WTC11 (cell line): Measurements from ENCODE around the gene ERC2. TPM values are rescaled to one million over a fixed set of nuclear protein-coding genes. Genes with fewer than 3 reads are reported as not detected.

Experiments
- ATAC-seq: fragments of 200-7000 bp; cut with Tn5 transposase; 2 replicates; pipeline ENCODE4 v1.10.0; 2021; ENCODE audit warnings: mild to moderate bottlenecking, moderate library complexity
- CTCF ChIA-PET: fragments of 300-600 bp; sonication (Branson Sonifier 250); formaldehyde crosslinking; loops from one replicate; lab custom pipeline; 2021; ENCODE audit warnings: antibody characterized with exemption; lab: Charles Lee
- POLR2A ChIA-PET: fragments of 350-600 bp; sonication (Branson Sonifier 250); formaldehyde crosslinking; loops from one replicate; lab custom pipeline; 2021; ENCODE audit warnings: antibody characterized with exemption; lab: Charles Lee
- DNase-seq: peaks from one replicate; pipeline ENCODE4 v3.0.0; 2021; ENCODE audit warnings: low spot score
- H3K27ac Mint-ChIP-seq: 2 replicates; pipeline ENCODE4 v1.8.0; 2021; ENCODE audit warnings: mixed read lengths
- H3K27me3 Mint-ChIP-seq: 2 replicates; pipeline ENCODE4 v1.8.0; 2021; ENCODE audit warnings: low read depth, mild to moderate bottlenecking, moderate library complexity, mixed read lengths
- H3K36me3 Mint-ChIP-seq: 2 replicates; pipeline ENCODE4 v1.8.0; 2021; ENCODE audit warnings: mixed read lengths
- H3K4me1 Mint-ChIP-seq: 2 replicates; pipeline ENCODE4 v1.8.0; 2022; ENCODE audit warnings: mixed read lengths
- H3K4me3 Mint-ChIP-seq: 2 replicates; pipeline ENCODE4 v1.8.0; 2021; ENCODE audit warnings: mild to moderate bottlenecking, moderate library complexity, mixed read lengths
- H3K9me3 Mint-ChIP-seq: 2 replicates; pipeline ENCODE4 v1.8.0; 2021; ENCODE audit warnings: mixed read lengths
- ARID4B ChIP-seq: sonication (generic); formaldehyde crosslinking; IDR thresholded peaks from 2 replicates; pipeline ENCODE4 v1.8.0; 2023; ENCODE audit warnings: missing genetic modification reagents, mild to moderate bottlenecking, borderline replicate concordance
- CREM ChIP-seq: sonication (generic); formaldehyde crosslinking; IDR thresholded peaks from 2 replicates; pipeline ENCODE4 v1.8.1; 2022; ENCODE audit warnings: mild to moderate bottlenecking, missing genetic modification reagents, moderate library complexity
- E2F1 ChIP-seq: sonication (generic); formaldehyde crosslinking; IDR thresholded peaks from 2 replicates; pipeline ENCODE4 v1.8.0; 2022; ENCODE audit warnings: mild to moderate bottlenecking, missing genetic modification reagents
- EMX1 ChIP-seq: fragments of 250-450 bp; sonication (Bioruptor Pico); IDR thresholded peaks from 2 replicates; pipeline ENCODE4 v1.8.0; 2021; ENCODE audit warnings: mild to moderate bottlenecking
- KAT7 ChIP-seq: sonication (generic); formaldehyde crosslinking; IDR thresholded peaks from 2 replicates; pipeline ENCODE4 v1.8.1; 2023; ENCODE audit warnings: missing genetic modification reagents, mild to moderate bottlenecking, borderline replicate concordance
- MAX ChIP-seq: sonication (generic); formaldehyde crosslinking; IDR thresholded peaks from 2 replicates; pipeline ENCODE4 v1.8.0; 2022; ENCODE audit warnings: mild to moderate bottlenecking, missing genetic modification reagents
- MXD4 ChIP-seq: fragments of 250-450 bp; sonication (Bioruptor Pico); IDR thresholded peaks from 2 replicates; pipeline ENCODE4 v1.8.0; 2021; ENCODE audit warnings: mild to moderate bottlenecking, moderate library complexity, borderline replicate concordance
- NFATC4 ChIP-seq: fragments of 250-450 bp; sonication (Bioruptor Pico); IDR thresholded peaks from 2 replicates; pipeline ENCODE4 v1.9.0; 2021; ENCODE audit warnings: mild to moderate bottlenecking
- NFE2L1 ChIP-seq: sonication (generic); formaldehyde crosslinking; IDR thresholded peaks from 2 replicates; pipeline ENCODE4 v1.8.1; 2023; ENCODE audit warnings: missing genetic modification reagents
- NR1H2 ChIP-seq: sonication (generic); formaldehyde crosslinking; IDR thresholded peaks from 2 replicates; pipeline ENCODE4 v1.9.0; 2021; ENCODE audit warnings: mild to moderate bottlenecking, moderate library complexity, missing genetic modification reagents
- SMAD3 ChIP-seq: sonication (generic); formaldehyde crosslinking; IDR thresholded peaks from 2 replicates; pipeline ENCODE4 v1.8.0; 2022; ENCODE audit warnings: missing genetic modification reagents, mild to moderate bottlenecking, borderline replicate concordance
- SOX15 ChIP-seq: fragments of 250-450 bp; sonication (Bioruptor Pico); IDR thresholded peaks from 2 replicates; pipeline ENCODE4 v1.9.0; 2021; ENCODE audit warnings: mild to moderate bottlenecking
- SP1 ChIP-seq: sonication (generic); formaldehyde crosslinking; conservative IDR thresholded peaks from 2 replicates; pipeline ENCODE4 v1.8.1; 2022; ENCODE audit warnings: missing genetic modification reagents
- TEAD1 ChIP-seq: sonication (generic); formaldehyde crosslinking; IDR thresholded peaks from 2 replicates; pipeline ENCODE4 v1.8.0; 2022; ENCODE audit warnings: mild to moderate bottlenecking, missing genetic modification reagents
- ZNF396 ChIP-seq: fragments of 250-450 bp; sonication (Bioruptor Pico); IDR thresholded peaks from 2 replicates; pipeline ENCODE4 v1.8.0; 2021; ENCODE audit warnings: mild to moderate bottlenecking, moderate library complexity, borderline replicate concordance
- ZNF512 ChIP-seq: sonication (generic); formaldehyde crosslinking; IDR thresholded peaks from 2 replicates; pipeline ENCODE4 v1.8.1; 2022; ENCODE audit warnings: missing genetic modification reagents, borderline replicate concordance
- ZNF532 ChIP-seq: fragments of 250-450 bp; sonication (Bioruptor Pico); IDR thresholded peaks from 2 replicates; pipeline ENCODE4 v1.9.0; 2021; ENCODE audit warnings: mild to moderate bottlenecking, borderline replicate concordance
- total RNA-seq: library from RNA; stranded (reverse); gene quantifications from 3 replicates; pipeline ENCODE4 v1.2.3, GENCODE V29; 2021
- TF ChIP-seq, protein P1 (sequence below): sonication (generic); formaldehyde crosslinking; IDR thresholded peaks from 2 replicates; pipeline ENCODE4 v1.8.1; 2023; ENCODE audit warnings: mild to moderate bottlenecking, missing genetic modification reagents, moderate library complexity
- TF ChIP-seq, protein P2 (sequence below): sonication (generic); formaldehyde crosslinking; IDR thresholded peaks from 2 replicates; pipeline ENCODE4 v1.8.1; 2022; ENCODE audit warnings: low read depth, missing genetic modification reagents, borderline replicate concordance
- TF ChIP-seq, protein P3 (sequence below): fragments of 250-450 bp; sonication (Bioruptor Pico); IDR thresholded peaks from 2 replicates; pipeline ENCODE4 v1.9.0; 2021; ENCODE audit warnings: mild to moderate bottlenecking

ERC2 gene
- total RNA-seq, 1 experiment from 2014 or later, result 23.5 TPM

DNA sequence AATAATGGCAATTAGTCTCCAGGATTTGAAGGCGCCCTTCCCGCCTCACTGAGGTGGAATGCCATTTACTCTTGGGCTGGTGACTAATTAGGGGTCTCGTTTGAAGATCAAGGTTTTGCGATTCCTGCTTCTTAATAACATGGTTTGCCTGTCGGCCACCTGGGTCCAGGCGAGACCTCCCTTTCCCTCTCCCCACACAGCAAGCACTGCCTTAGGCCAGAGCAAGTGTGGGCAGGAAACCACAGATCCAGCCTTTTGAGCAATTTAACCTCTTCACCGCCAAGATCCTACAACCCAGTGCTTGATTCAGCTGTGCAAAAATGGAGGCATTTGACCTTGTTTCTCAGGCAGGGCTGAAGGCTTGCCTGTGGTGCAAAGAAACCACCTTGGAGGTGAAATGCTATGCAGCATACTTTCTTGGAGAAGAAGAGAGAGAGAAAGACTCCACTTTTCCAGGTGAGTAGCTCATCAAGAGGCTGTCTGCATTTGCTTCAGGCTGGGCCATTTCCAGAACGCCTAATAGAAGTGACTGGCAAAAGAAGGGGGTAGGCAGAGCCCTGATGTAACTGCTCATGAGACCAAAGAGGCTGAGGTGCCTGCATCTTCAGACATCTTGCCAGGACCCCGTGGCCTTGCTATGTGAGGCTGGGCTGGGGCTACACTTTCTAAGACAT lies 947.1 kb downstream of the ERC2 start:
- ChIA-PET POLR2A (no interaction called here), CTCF (interaction anchor here (0.5 kb wide), 1 partner anchor 48 kb away, joined by 4 read pairs; no protein-coding TSS in a partner anchor)
- Mint-ChIP-seq H3K36me3 (no peaks in the 10 kb centered on the region), H3K4me1 (peaks cover 38% of the 10 kb centered on the region), H3K9me3 (no peaks in the 10 kb centered on the region), H3K4me3 (no peak overlapping the region), H3K27ac (peak overlapping the region; percentile 78), H3K27me3 (no peaks in the 10 kb centered on the region; the same call in 1 of the 2 replicates)
- DNase-seq (no peak), ATAC-seq (peak; percentile 65)
- no peak for TF ChIP-seq TEAD1
- no peak for TF ChIP-seq ZNF532 (CRISPR knock-in tag)
- TF ChIP-seq KAT7 (CRISPR knock-in tag), result no peak
- TF ChIP-seq NFE2L1 (CRISPR knock-in tag), result no peak
- TF ChIP-seq ZNF512 (CRISPR knock-in tag), result no peak
- TF ChIP-seq, protein P1, sequence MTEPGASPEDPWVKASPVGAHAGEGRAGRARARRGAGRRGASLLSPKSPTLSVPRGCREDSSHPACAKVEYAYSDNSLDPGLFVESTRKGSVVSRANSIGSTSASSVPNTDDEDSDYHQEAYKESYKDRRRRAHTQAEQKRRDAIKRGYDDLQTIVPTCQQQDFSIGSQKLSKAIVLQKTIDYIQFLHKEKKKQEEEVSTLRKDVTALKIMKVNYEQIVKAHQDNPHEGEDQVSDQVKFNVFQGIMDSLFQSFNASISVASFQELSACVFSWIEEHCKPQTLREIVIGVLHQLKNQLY (CRISPR knock-in tag), result no peak
- no peak for TF ChIP-seq CREM
- no peak for TF ChIP-seq MAX
- no peak for TF ChIP-seq NFATC4
- TF ChIP-seq, protein P2, sequence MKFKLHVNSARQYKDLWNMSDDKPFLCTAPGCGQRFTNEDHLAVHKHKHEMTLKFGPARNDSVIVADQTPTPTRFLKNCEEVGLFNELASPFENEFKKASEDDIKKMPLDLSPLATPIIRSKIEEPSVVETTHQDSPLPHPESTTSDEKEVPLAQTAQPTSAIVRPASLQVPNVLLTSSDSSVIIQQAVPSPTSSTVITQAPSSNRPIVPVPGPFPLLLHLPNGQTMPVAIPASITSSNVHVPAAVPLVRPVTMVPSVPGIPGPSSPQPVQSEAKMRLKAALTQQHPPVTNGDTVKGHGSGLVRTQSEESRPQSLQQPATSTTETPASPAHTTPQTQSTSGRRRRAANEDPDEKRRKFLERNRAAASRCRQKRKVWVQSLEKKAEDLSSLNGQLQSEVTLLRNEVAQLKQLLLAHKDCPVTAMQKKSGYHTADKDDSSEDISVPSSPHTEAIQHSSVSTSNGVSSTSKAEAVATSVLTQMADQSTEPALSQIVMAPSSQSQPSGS (CRISPR knock-in tag), result no peak
- TF ChIP-seq SP1 (CRISPR knock-in tag), result no peak
- no peak for TF ChIP-seq SOX15
- TF ChIP-seq NR1H2 (CRISPR knock-in tag), result no peak
- no peak for TF ChIP-seq E2F1 (CRISPR knock-in tag)
- TF ChIP-seq EMX1 (CRISPR knock-in tag), result no peak
- TF ChIP-seq ARID4B (CRISPR knock-in tag), result no peak
- TF ChIP-seq, protein P3, sequence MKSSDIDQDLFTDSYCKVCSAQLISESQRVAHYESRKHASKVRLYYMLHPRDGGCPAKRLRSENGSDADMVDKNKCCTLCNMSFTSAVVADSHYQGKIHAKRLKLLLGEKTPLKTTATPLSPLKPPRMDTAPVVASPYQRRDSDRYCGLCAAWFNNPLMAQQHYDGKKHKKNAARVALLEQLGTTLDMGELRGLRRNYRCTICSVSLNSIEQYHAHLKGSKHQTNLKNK (CRISPR knock-in tag), result no peak
- TF ChIP-seq ZNF396 (CRISPR knock-in tag), result no peak
- no peak for TF ChIP-seq MXD4 (CRISPR knock-in tag)
- no peak for TF ChIP-seq SMAD3 (CRISPR knock-in tag)
